AG09319 (cell line): Measurements from ENCODE around the gene PGAP6.
"Not testable (repeated sequence)": the region's sequence is repeated elsewhere in the genome, so short reads cannot be mapped to it uniquely, and the experiment has no call there.

Experiments
- DNase-seq: peaks from one replicate; pipeline ENCODE4 v3.0.0-alpha.2; 2010; ENCODE audit warnings: low read depth; ENCODE audit errors: extremely low read depth
- TF ChIP-seq, protein P1 (sequence below): IDR thresholded peaks from 2 replicates; pipeline ENCODE4 v1.5.1; 2011; ENCODE audit warnings: low read depth, mild to moderate bottlenecking, inconsistent platforms, low read length, moderate library complexity

PGAP6 gene

GRCh38 chr16:379961-380761 lies 1.6 kb downstream of the PGAP6 start:
- TF ChIP-seq, protein P1, sequence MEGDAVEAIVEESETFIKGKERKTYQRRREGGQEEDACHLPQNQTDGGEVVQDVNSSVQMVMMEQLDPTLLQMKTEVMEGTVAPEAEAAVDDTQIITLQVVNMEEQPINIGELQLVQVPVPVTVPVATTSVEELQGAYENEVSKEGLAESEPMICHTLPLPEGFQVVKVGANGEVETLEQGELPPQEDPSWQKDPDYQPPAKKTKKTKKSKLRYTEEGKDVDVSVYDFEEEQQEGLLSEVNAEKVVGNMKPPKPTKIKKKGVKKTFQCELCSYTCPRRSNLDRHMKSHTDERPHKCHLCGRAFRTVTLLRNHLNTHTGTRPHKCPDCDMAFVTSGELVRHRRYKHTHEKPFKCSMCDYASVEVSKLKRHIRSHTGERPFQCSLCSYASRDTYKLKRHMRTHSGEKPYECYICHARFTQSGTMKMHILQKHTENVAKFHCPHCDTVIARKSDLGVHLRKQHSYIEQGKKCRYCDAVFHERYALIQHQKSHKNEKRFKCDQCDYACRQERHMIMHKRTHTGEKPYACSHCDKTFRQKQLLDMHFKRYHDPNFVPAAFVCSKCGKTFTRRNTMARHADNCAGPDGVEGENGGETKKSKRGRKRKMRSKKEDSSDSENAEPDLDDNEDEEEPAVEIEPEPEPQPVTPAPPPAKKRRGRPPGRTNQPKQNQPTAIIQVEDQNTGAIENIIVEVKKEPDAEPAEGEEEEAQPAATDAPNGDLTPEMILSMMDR = no peak
- no peak for DNase-seq

- TF ChIP-seq, protein P1 = no peak
- DNase-seq = no peak
These were observed 2.4 kb downstream of the PGAP6 start for GRCh38 chr16:379183-379960.

- no peak for DNase-seq
- TF ChIP-seq, protein P1 = no peak
These were observed 3.0 kb downstream of the PGAP6 start for GRCh38 chr16:378821-379182.

DNA sequence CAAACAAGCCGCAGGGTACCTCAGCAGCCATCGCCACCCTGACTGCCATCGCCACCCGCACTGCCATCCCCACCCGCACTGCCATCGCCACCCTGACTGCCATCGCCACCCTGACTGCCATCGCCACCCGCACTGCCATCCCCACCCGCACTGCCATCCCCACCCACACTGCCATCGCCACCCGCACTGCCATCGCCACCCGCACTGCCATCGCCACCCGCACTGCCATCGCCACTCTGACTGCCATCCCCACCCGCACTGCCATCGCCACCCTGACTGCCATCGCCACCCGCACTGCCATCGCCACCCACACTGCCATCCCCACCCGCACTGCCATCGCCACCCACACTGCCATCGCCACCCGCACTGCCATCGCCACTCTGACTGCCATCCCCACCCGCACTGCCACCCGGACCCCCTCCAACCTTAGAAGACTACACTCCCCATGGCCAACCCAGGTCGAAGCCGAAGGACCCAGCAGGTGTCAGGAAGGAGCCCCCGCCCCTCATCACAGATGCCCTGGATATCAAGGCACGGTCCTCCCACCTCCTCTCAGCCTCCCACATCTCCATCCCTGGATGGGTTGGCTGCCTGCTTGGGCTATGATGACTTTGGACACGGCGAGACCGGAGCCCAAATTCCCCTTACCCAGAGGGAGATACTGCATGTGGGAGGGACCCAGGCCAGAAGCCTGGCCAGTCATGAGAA lies 3.5 kb downstream of the PGAP6 start:
- DNase-seq = not testable (repeated sequence)

- TF ChIP-seq, protein P1 = no peak
- no peak for DNase-seq
These were observed 4.3 kb downstream of the PGAP6 start for GRCh38 chr16:377419-377951.

DNA sequence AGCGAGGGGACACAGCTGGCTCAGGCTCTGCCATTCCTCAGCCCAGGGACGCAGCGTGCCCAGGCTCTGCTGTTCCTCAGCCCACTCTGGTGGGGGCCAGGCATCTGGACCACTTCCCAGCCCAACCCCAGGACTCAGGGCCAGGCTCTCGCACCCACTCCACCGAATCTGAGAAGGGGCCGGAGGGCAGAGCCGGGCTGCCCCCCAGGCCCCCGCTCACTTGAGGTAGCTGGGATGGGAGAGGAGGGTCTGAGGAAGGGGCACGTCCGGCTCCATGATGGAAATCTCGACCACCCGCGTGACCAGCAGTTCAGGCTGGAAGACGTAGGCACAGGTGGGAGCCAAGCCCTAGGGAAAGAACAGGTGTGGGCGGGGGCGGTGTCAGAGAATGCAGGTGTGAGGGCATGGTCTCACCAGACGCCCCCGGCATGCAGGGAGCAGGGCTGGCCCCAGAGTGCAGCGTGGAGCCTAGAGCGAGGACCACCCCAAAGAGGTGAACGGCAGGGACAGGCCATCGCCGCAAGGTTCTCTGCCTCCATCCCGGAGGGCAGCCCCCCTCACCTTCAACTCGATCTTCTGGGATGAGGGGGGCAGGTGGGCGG lies 4.9 kb downstream of the PGAP6 start:
- no peak for DNase-seq

More for the DNA sequence above, 4.9 kb downstream of the PGAP6 start:
- TF ChIP-seq, protein P1 = no peak
